LNCaP clone FGC (cell line): ENCODE data around the gene SSR3.
"Not testable (repeated sequence)": the region's sequence is repeated elsewhere in the genome, so short reads cannot be mapped to it uniquely, and the experiment has no call there.

Source experiments
- DNase-seq: peaks from one replicate; pipeline ENCODE4 v3.0.0-alpha.2; 2011; ENCODE audit warnings: low read depth
- H3K4me3 ChIP-seq: 2 replicates; pipeline ENCODE4 v1.5.1; 2011; ENCODE audit warnings: mild to moderate bottlenecking, low read depth, low read length, control low read depth
- CTCF ChIP-seq: IDR thresholded peaks from 2 replicates; pipeline ENCODE4 v1.5.1; 2012; ENCODE audit warnings: mild to moderate bottlenecking; ENCODE audit not compliant: control insufficient read depth, insufficient read depth; ENCODE audit errors: extremely low read depth

SSR3 gene

GRCh38 chr3:156599089-156599874 is 44.4 kb upstream of the SSR3 start:
- no peak for DNase-seq
- TF ChIP-seq CTCF, result no peak

DNA sequence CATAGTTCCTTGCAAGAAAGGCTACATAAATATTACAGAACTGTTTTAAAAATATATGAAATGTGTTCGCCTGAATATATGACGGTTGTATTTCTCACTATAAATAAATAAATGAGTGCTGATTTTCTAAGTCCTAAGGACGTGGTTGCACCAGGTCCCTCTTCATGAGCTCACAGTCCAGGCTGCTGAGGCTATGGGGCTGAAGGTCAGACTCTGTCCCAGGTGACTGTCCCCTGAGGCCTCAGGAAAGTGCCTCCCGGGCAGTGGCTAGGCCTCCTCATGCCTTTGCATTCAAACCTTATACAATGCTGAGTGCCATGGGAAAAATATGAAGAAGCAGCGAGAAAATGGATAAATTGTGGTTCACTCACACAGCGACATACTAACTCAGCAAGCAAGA is 43.5 kb upstream of the SSR3 start:
- no peak for TF ChIP-seq CTCF
- H3K4me3 ChIP-seq, result no peak overlapping the region
- no peak for DNase-seq

More at GRCh38 chr3:156599089-156599874, 44.4 kb upstream of the SSR3 start:
- H3K4me3 ChIP-seq, result no peak overlapping the region

DNA sequence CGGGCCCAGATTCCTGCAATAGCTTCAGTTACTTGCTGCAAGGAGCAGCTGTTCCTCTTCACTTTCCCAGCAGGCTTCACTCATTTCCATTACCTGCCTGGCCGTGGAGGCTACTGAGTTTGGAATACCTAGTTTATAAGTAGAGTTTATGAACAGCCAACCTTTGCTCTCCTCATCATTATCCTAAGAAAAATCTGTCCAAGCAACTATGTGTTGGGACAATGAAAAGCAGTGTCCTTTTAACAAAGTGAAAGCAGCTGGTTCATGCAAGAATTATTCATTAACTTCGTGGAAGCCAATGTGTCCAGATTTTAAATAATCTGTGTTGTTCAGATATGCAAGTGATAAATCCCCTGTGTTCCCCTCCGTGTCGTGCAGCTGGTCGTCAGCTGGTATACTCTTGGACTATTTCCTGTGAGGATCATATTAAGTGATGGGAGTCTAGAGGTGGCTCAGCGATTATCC is 39.3 kb upstream of the SSR3 start:
- H3K4me3 ChIP-seq, result no peak overlapping the region
- no peak for TF ChIP-seq CTCF
- DNase-seq, result no peak

GRCh38 chr3:156593814-156594213 is 38.9 kb upstream of the SSR3 start:
- no peak for TF ChIP-seq CTCF
- DNase-seq, result no peak
- no peak overlapping the region for H3K4me3 ChIP-seq

- not testable (repeated sequence) for DNase-seq
Measured at GRCh38 chr3:156589806-156590205, 34.9 kb upstream of the SSR3 start.

GRCh38 chr3:156587760-156588069 is 32.8 kb upstream of the SSR3 start:
- no peak for DNase-seq
- H3K4me3 ChIP-seq, result no peak overlapping the region
- TF ChIP-seq CTCF, result no peak

More at GRCh38 chr3:156589806-156590205, 34.9 kb upstream of the SSR3 start:
- H3K4me3 ChIP-seq, result not testable (repeated sequence)

GRCh38 chr3:156586905-156587759 is 32.2 kb upstream of the SSR3 start:
- no peak for DNase-seq
- H3K4me3 ChIP-seq, result no peak overlapping the region
- TF ChIP-seq CTCF, result no peak
